Hepatocyte (in vitro differentiated cells): Measurements from ENCODE around the gene SHC4.

ENCODE experiments used
- EZH2 ChIP-seq: fragments of 200-600 bp; sonication (generic); IDR thresholded peaks from 2 replicates; pipeline ENCODE4 v1.6.1; 2016; ENCODE audit warnings: antibody characterized with exemption, mild to moderate bottlenecking, borderline replicate concordance
- EZH2phosphoT487 ChIP-seq: fragments of 200-600 bp; sonication (generic); IDR thresholded peaks from one replicate; pipeline ENCODE4 v1.6.1; 2018; ENCODE audit warnings: antibody characterized with exemption, mild to moderate bottlenecking, low read depth, moderate library complexity; ENCODE audit not compliant: unreplicated experiment, severe bottlenecking
- TF ChIP-seq, protein P1 (sequence below): fragments of 200-600 bp; sonication (generic); IDR thresholded peaks from 2 replicates; pipeline ENCODE4 v1.5.1; 2016; ENCODE audit warnings: antibody characterized with exemption, mild to moderate bottlenecking; ENCODE audit not compliant: poor library complexity

DNA sequence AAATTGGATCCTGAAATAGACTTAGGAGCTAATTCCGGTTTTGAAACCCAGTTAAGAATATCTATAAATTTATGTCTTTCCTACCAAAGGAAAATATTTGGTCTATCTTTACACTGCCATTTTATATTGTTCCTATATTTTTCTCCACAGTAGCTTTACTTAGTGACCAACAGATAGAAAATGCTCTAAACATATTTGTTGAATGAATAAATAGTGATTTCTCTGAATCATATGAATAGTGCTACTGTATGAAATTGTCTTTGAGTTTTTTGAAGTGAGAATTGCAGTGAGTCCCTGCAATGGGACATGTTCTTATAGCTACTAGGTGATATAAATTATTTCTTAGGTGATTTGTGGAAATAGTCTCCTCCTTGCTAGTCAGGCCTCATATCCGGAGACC, 104.3 kb downstream of the SHC4 start:
- TF ChIP-seq, protein P1, sequence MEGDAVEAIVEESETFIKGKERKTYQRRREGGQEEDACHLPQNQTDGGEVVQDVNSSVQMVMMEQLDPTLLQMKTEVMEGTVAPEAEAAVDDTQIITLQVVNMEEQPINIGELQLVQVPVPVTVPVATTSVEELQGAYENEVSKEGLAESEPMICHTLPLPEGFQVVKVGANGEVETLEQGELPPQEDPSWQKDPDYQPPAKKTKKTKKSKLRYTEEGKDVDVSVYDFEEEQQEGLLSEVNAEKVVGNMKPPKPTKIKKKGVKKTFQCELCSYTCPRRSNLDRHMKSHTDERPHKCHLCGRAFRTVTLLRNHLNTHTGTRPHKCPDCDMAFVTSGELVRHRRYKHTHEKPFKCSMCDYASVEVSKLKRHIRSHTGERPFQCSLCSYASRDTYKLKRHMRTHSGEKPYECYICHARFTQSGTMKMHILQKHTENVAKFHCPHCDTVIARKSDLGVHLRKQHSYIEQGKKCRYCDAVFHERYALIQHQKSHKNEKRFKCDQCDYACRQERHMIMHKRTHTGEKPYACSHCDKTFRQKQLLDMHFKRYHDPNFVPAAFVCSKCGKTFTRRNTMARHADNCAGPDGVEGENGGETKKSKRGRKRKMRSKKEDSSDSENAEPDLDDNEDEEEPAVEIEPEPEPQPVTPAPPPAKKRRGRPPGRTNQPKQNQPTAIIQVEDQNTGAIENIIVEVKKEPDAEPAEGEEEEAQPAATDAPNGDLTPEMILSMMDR = no peak
- TF ChIP-seq EZH2 (no peak), EZH2phosphoT487 (no peak)
